OCI-LY1 (cell line): ENCODE measurements around the gene ZBTB43.

Source experiments
- H2AFZ ChIP-seq: fragments of 200-600 bp; sonication (generic), shearing (Covaris generic); 2 replicates; pipeline ENCODE4 v1.6.0; 2014; ENCODE audit warnings: antibody characterized with exemption, mild to moderate bottlenecking, low read length
- H3F3A ChIP-seq: fragments of 200-600 bp; sonication (generic), shearing (Covaris generic); 2 replicates; pipeline ENCODE4 v1.6.0; 2014; ENCODE audit warnings: mild to moderate bottlenecking, antibody characterized with exemption, low read length, moderate library complexity; ENCODE audit not compliant: insufficient read depth
- H3K27ac ChIP-seq: fragments of 200-600 bp; sonication (generic); 2 replicates; pipeline ENCODE4 v1.5.1; 2014; ENCODE audit warnings: low read length, mixed run types, mild to moderate bottlenecking, low read depth; ENCODE audit not compliant: poor library complexity, severe bottlenecking
- H3K27me3 ChIP-seq: fragments of 200-600 bp; sonication (generic); 2 replicates; pipeline ENCODE4 v1.6.0; 2014; ENCODE audit warnings: antibody characterized with exemption, mild to moderate bottlenecking, low read length, moderate library complexity; ENCODE audit not compliant: insufficient read depth
- H3K36me3 ChIP-seq: fragments of 200-600 bp; sonication (generic); 2 replicates; pipeline ENCODE4 v1.6.1; 2014; ENCODE audit warnings: mild to moderate bottlenecking, antibody characterized with exemption, low read length, moderate library complexity, mixed read lengths; ENCODE audit not compliant: insufficient read depth
- H3K4me1 ChIP-seq: fragments of 200-600 bp; sonication (generic); 2 replicates; pipeline ENCODE4 v1.5.1; 2014; ENCODE audit warnings: mild to moderate bottlenecking, low read length, moderate library complexity; ENCODE audit not compliant: insufficient read depth, severe bottlenecking
- H3K4me2 ChIP-seq: fragments of 200-600 bp; sonication (generic), shearing (Covaris generic); 2 replicates; pipeline ENCODE4 v1.6.1; 2014; ENCODE audit warnings: low read length
- H3K4me3 ChIP-seq: fragments of 200-600 bp; sonication (generic); 2 replicates; pipeline ENCODE4 v1.5.1; 2014; ENCODE audit warnings: low read length, low read depth, mild to moderate bottlenecking, mixed read lengths; ENCODE audit not compliant: poor library complexity, severe bottlenecking
- H3K79me2 ChIP-seq: fragments of 200-600 bp; shearing (Covaris generic); 2 replicates; pipeline ENCODE4 v1.6.1; 2016; ENCODE audit warnings: mixed run types, low read length, mixed read lengths; ENCODE audit not compliant: insufficient read depth
- H3K9ac ChIP-seq: fragments of 200-600 bp; sonication (generic), shearing (Covaris generic); 2 replicates; pipeline ENCODE4 v1.6.1; 2014; ENCODE audit warnings: mild to moderate bottlenecking, low read length, mixed read lengths
- H3K9me2 ChIP-seq: fragments of 200-600 bp; sonication (generic), shearing (Covaris generic); 2 replicates; pipeline ENCODE4 v1.6.1; 2014; ENCODE audit warnings: low read depth, mild to moderate bottlenecking, low read length, mixed read lengths
- H3K9me3 ChIP-seq: fragments of 200-600 bp; shearing (Covaris generic); 2 replicates; pipeline ENCODE4 v1.6.1; 2014; ENCODE audit warnings: low read length, mixed read lengths
- H4K20me1 ChIP-seq: fragments of 200-600 bp; sonication (generic), shearing (Covaris generic); 2 replicates; pipeline ENCODE4 v1.6.0; 2016; ENCODE audit warnings: mild to moderate bottlenecking, low read length; ENCODE audit not compliant: insufficient read depth
- EZH2 ChIP-seq: fragments of 200-600 bp; sonication (generic), shearing (Covaris generic); IDR thresholded peaks from 2 replicates; pipeline ENCODE4 v1.8.0; 2017; ENCODE audit warnings: borderline replicate concordance, mixed run types, mild to moderate bottlenecking, antibody characterized with exemption, low read length, moderate library complexity, mixed read lengths
- TF ChIP-seq, protein P1 (sequence below): fragments of 200-600 bp; sonication (generic), shearing (Covaris generic); IDR thresholded peaks from 2 replicates; pipeline ENCODE4 v1.5.1; 2017; ENCODE audit warnings: mild to moderate bottlenecking, antibody characterized with exemption, low read length, moderate library complexity, mixed read lengths

Gene ZBTB43

GRCh38 chr9:126842220-126842842, 37.5 kb downstream of the ZBTB43 start:
- Histone ChIP-seq H4K20me1 (no peaks in the 10 kb centered on the region), H3K9me2 (no peaks in the 10 kb centered on the region), H3K9ac (no peak overlapping the region), H3F3A (no peaks in the 10 kb centered on the region), H3K27ac (no peak overlapping the region), H3K4me3 (no peak overlapping the region), H3K4me1 (no peaks in the 10 kb centered on the region), H3K36me3 (no peaks in the 10 kb centered on the region; the same call in 1 of the 2 replicates), H3K79me2 (no peaks in the 10 kb centered on the region), H3K27me3 (no peaks in the 10 kb centered on the region; the same call in 1 of the 2 replicates), H3K9me3 (no peaks in the 10 kb centered on the region), H2AFZ (no peak overlapping the region), H3K4me2 (no peak overlapping the region)
- no peak for TF ChIP-seq EZH2
- TF ChIP-seq, protein P1, sequence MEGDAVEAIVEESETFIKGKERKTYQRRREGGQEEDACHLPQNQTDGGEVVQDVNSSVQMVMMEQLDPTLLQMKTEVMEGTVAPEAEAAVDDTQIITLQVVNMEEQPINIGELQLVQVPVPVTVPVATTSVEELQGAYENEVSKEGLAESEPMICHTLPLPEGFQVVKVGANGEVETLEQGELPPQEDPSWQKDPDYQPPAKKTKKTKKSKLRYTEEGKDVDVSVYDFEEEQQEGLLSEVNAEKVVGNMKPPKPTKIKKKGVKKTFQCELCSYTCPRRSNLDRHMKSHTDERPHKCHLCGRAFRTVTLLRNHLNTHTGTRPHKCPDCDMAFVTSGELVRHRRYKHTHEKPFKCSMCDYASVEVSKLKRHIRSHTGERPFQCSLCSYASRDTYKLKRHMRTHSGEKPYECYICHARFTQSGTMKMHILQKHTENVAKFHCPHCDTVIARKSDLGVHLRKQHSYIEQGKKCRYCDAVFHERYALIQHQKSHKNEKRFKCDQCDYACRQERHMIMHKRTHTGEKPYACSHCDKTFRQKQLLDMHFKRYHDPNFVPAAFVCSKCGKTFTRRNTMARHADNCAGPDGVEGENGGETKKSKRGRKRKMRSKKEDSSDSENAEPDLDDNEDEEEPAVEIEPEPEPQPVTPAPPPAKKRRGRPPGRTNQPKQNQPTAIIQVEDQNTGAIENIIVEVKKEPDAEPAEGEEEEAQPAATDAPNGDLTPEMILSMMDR = no peak

GRCh38 chr9:126842977-126843799, 38.3 kb downstream of the ZBTB43 start:
- no peak overlapping the region for H3K4me2 ChIP-seq
- H3K27me3 ChIP-seq = no peaks in the 10 kb centered on the region; the same call in 1 of the 2 replicates
- H2AFZ ChIP-seq = no peak overlapping the region
- no peaks in the 10 kb centered on the region for H3K4me1 ChIP-seq
- H4K20me1 ChIP-seq = no peaks in the 10 kb centered on the region
- H3K9me2 ChIP-seq = no peaks in the 10 kb centered on the region
- no peaks in the 10 kb centered on the region for H3K79me2 ChIP-seq
- no peaks in the 10 kb centered on the region for H3K9me3 ChIP-seq
- H3K36me3 ChIP-seq = no peaks in the 10 kb centered on the region; the same call in 1 of the 2 replicates
- H3K4me3 ChIP-seq = no peak overlapping the region
- H3F3A ChIP-seq = no peaks in the 10 kb centered on the region
- H3K27ac ChIP-seq = no peak overlapping the region
- TF ChIP-seq, protein P1 = no peak
- TF ChIP-seq EZH2 = no peak
- no peak overlapping the region for H3K9ac ChIP-seq

DNA sequence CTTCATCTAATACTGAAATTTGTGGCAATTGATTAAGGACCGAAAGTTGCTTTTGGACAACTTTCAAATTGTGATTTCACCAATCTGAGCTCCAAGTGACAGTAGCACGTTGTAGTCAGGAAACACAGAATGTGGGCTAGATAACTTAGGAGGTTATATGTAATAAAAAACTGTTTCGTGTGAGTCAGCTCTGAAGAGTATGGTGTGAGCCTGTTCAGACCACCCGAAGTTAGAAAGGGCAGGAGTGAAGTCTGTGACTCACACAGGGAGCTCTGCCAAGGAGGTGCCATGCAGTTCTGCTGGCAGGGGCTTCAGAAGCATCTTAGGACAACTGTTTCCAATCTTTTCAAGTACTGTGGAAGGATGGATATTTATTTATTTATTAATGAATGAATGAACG, 39.2 kb downstream of the ZBTB43 start:
- Histone ChIP-seq H3K4me3 (no peak overlapping the region), H3K79me2 (no peaks in the 10 kb centered on the region), H3K4me2 (no peak overlapping the region), H3K27ac (no peak overlapping the region), H4K20me1 (no peaks in the 10 kb centered on the region), H3F3A (no peaks in the 10 kb centered on the region), H2AFZ (no peak overlapping the region), H3K36me3 (no peaks in the 10 kb centered on the region; the same call in 1 of the 2 replicates), H3K9ac (no peak overlapping the region), H3K27me3 (no peaks in the 10 kb centered on the region; the same call in 1 of the 2 replicates), H3K9me3 (no peaks in the 10 kb centered on the region), H3K4me1 (no peaks in the 10 kb centered on the region), H3K9me2 (no peaks in the 10 kb centered on the region)
- no peak for TF ChIP-seq EZH2
- TF ChIP-seq, protein P1 = no peak
